Measurements from ENCODE around the gene PDX1.
"Not testable (repeated sequence)": the region's sequence is repeated elsewhere in the genome, so short reads cannot be mapped to it uniquely, and the experiment has no call there.

The PDX1 gene

GRCh38 chr13:27959976-27960361 is 40.2 kb downstream of the PDX1 start:
- DNase-seq = no peak

GRCh38 chr13:27960362-27961226 is 40.8 kb downstream of the PDX1 start:
- DNase-seq = no peak

GRCh38 chr13:27961227-27962085 is 41.7 kb downstream of the PDX1 start:
- DNase-seq = no peak

- no peak for DNase-seq
Measured at GRCh38 chr13:27962128-27962841, 42.5 kb downstream of the PDX1 start.

GRCh38 chr13:27962982-27963381 is 43.2 kb downstream of the PDX1 start:
- no peak for DNase-seq

- no peak for DNase-seq
Measured at GRCh38 chr13:27963491-27963890, 43.7 kb downstream of the PDX1 start.

- DNase-seq = not testable (repeated sequence)
Measured at GRCh38 chr13:27964206-27964605, 44.4 kb downstream of the PDX1 start.

- DNase-seq = no peak
Measured at GRCh38 chr13:27964741-27965323, 45.0 kb downstream of the PDX1 start.

GRCh38 chr13:27965343-27965739 is 45.5 kb downstream of the PDX1 start:
- DNase-seq = no peak

- DNase-seq = no peak
Measured at GRCh38 chr13:27965740-27966640, 46.2 kb downstream of the PDX1 start.

- no peak for DNase-seq
Measured at GRCh38 chr13:27966641-27967202, 46.9 kb downstream of the PDX1 start.

GRCh38 chr13:27967203-27967735 is 47.5 kb downstream of the PDX1 start:
- no peak for DNase-seq

- DNase-seq = no peak
Measured at GRCh38 chr13:27967736-27968315, 48.0 kb downstream of the PDX1 start.

- DNase-seq = no peak
Measured at GRCh38 chr13:27968316-27969081, 48.7 kb downstream of the PDX1 start.

- no peak for DNase-seq
Measured at GRCh38 chr13:27969082-27969865, 49.5 kb downstream of the PDX1 start, which contains the start of gene CDX2. Gene CDX2 (minus strand): TSS chr13:27969315. CDS start chr13:27969006, 309 bp downstream.

GRCh38 chr13:27969866-27970229 is 50.0 kb downstream of the PDX1 start:
- no peak for DNase-seq

- DNase-seq = no peak
Measured at GRCh38 chr13:27970382-27971235, 50.8 kb downstream of the PDX1 start.

- no peak for DNase-seq
Measured at GRCh38 chr13:27971236-27971645, 51.4 kb downstream of the PDX1 start.
